T-helper 2 cell treated with Interferon-gamma antibody and Interleukin-4, amounts not matched to agents 5 μg/mL and 100 μg/mL, for 36 hours (primary cell): ENCODE results near the gene TMPRSS11D.

ENCODE experiments used
- DNase-seq: peaks from one replicate; pipeline ENCODE4 v3.0.0; 2021; ENCODE audit warnings: low spot score
- H3K27ac Mint-ChIP-seq: one replicate; pipeline ENCODE4 v1.8.0; 2021; ENCODE audit warnings: mild to moderate bottlenecking, mixed read lengths
- H3K27me3 Mint-ChIP-seq: one replicate; pipeline ENCODE4 v1.8.0; 2021; ENCODE audit warnings: low read depth, mixed read lengths
- H3K36me3 Mint-ChIP-seq: one replicate; pipeline ENCODE4 v1.8.0; 2021; ENCODE audit warnings: low read depth, mixed read lengths
- H3K4me1 Mint-ChIP-seq: one replicate; pipeline ENCODE4 v1.8.0; 2021; ENCODE audit warnings: low read depth, mixed read lengths
- H3K4me3 Mint-ChIP-seq: one replicate; pipeline ENCODE4 v1.8.0; 2022; ENCODE audit warnings: mild to moderate bottlenecking, moderate library complexity, mixed read lengths
- H3K9me3 Mint-ChIP-seq: one replicate; pipeline ENCODE4 v1.8.0; 2021; ENCODE audit warnings: mixed read lengths

Gene TMPRSS11D

DNA sequence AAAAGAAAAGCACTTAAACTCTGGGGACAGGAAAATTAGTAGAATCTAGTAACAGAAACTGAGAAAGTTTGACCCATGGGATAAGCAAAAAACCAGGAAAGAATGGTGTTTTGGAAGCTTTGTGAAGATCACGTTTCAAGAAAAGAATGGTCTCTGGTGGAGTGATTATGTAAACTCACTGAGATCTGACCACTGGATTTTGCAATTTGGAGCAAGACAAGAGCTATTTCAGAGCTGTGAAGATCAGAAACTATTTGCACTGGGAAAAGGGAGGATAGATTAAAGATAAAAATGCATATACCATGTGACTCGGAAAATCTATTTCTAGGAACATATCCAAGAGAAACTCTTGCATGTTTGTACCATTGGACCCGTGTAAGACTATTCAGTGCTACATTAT lies 4.3 kb downstream of the TMPRSS11D start:
- Mint-ChIP-seq H3K4me1 (no peaks in the 10 kb centered on the region), H3K27me3 (peaks cover 8% of the 10 kb centered on the region), H3K9me3 (no peaks in the 10 kb centered on the region), H3K4me3 (no peak overlapping the region), H3K36me3 (no peaks in the 10 kb centered on the region), H3K27ac (no peak overlapping the region)
- DNase-seq: no peak

DNA sequence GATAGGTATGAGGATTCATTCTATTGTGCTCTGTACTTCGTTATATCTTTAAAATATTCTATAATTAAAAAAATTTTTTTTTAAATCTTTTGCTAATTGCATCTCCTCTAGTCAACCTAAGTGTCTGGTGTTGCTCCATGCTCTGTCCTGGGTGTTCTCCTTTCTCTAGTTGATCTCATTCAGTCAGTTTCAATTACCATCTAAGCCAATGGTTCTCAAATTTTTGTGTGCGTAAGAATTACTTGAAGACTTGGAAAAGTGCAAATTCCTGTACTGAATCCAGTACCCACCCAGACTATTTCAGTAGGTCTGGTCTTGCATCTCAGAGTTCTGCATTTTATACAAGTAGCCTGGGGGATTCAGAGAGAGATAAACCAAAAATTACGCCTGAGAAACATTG lies 6.7 kb downstream of the TMPRSS11D start:
- H3K4me3 Mint-ChIP-seq: no peak overlapping the region

DNA sequence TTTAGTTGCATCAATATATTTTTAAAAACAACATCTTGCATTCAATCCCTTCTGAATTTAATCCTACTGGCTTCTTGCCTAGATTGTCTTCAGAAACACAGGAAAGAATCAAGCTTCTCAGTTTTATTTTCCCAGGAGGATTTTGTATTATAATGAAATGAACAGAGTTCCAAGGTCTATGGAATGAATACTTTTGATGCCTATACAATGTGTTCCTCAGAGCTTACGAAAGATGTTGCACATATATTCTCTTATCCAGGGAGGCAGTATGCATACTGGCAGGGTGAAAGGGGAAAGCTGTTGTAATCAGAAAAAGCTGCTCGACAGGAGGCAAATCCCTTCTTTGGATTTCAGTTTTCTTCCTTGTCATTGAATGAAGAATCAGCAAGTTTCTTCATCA lies 8.8 kb downstream of the TMPRSS11D start:
- Mint-ChIP-seq H3K27ac (no peak overlapping the region), H3K9me3 (no peaks in the 10 kb centered on the region), H3K4me1 (no peaks in the 10 kb centered on the region), H3K4me3 (no peak overlapping the region), H3K27me3 (peaks cover 3% of the 10 kb centered on the region), H3K36me3 (no peaks in the 10 kb centered on the region)
- no peak for DNase-seq

More for the DNA sequence above, 6.7 kb downstream of the TMPRSS11D start:
- Mint-ChIP-seq H3K27ac (no peak overlapping the region), H3K36me3 (no peaks in the 10 kb centered on the region), H3K4me1 (no peaks in the 10 kb centered on the region), H3K9me3 (no peaks in the 10 kb centered on the region), H3K27me3 (peaks cover 3% of the 10 kb centered on the region)
- DNase-seq: no peak

DNA sequence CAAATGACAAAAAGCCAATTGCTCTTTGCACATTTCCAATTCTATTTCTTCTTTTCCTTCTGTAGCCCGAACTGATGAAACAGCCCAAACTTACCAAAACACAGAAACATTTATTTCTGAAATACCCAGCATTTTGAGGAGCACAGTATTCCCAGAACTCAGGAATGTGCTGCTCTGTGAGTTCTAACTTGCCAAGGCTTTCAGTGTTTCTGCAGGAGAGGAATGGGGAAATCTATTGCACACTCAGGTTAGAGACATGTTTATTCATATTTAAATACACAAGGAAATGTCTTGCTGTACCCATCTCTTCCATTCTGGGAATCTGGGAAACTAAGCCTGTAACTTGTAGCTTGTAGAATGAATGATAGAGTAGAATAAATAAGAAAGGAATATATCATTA lies 10.7 kb downstream of the TMPRSS11D start:
- no peak for DNase-seq

DNA sequence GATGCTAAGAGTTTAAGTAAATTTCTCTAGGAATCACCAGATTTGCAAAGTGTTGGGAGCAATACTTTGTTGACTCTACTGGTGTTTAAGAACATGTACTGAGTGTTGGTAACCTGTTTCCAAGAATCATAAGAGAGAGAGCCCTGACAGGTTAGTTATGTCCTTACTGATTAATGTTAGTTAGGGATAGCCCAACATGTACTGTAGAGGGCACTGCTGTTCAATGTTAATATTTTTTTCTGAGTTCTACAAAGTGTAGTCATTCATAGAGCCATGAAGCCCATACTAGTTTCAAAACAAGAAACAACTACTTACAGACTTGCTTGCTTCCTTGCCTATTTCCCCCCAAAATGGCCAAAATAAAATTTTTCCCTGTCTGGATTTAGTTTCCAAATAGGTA lies 11.9 kb downstream of the TMPRSS11D start:
- Mint-ChIP-seq H3K4me1 (no peaks in the 10 kb centered on the region), H3K36me3 (no peaks in the 10 kb centered on the region), H3K4me3 (no peak overlapping the region), H3K9me3 (no peaks in the 10 kb centered on the region), H3K27ac (no peak overlapping the region), H3K27me3 (no peaks in the 10 kb centered on the region)
- no peak for DNase-seq

More for the DNA sequence above, 10.7 kb downstream of the TMPRSS11D start:
- Mint-ChIP-seq H3K36me3 (no peaks in the 10 kb centered on the region), H3K4me3 (no peak overlapping the region), H3K9me3 (no peaks in the 10 kb centered on the region), H3K4me1 (no peaks in the 10 kb centered on the region), H3K27me3 (peaks cover 3% of the 10 kb centered on the region), H3K27ac (no peak overlapping the region)

DNA sequence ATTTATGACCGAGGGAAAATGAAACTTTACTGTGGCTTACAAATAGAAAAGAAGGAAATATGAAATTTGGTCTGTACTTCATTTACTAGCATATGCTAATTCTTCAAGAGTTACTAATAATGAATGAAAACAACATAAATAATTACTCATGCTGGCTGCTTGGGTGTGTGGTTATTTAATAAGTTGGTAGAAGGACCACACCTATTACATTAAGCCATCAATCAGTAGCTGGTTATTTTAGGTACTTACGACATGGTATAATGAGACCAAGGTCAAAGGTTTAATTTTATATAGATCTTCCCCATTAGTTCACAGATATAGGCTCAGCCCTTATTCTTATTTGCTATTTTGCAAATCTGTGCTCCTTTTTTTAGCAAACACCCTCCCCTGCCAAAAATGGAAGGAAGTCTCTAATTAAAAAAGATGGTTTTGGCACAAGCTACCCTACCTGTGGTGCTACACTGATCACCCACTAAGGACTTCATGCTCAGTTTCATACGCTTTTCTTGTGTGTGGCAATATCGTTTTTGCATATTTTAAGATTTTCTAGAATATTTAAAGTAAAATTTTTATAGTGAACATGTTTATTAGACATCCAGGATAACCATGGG lies 14.1 kb downstream of the TMPRSS11D start:
- no peaks in the 10 kb centered on the region for H3K9me3 Mint-ChIP-seq
- H3K4me3 Mint-ChIP-seq: no peak overlapping the region
- H3K27ac Mint-ChIP-seq: no peak overlapping the region

DNA sequence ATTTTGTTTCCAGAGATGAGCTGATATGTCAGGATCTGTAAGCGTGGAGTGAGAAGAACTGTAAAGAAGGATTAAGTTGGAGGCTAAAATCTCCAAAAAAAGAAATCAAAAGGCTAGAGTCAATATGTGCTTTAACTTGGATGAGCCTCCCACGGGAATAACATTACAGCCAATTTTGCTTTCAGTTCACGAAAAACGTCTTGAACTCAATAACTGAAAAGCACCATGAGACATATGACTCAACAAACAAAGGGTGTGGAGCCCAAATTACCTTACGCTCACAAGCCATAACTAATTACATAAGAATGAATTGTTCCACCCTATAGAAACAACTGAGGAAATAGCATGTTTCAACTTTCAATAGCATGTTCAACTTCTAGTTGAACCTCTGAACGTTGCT lies 22.3 kb downstream of the TMPRSS11D start:
- Mint-ChIP-seq H3K36me3 (no peaks in the 10 kb centered on the region), H3K4me1 (no peaks in the 10 kb centered on the region), H3K27me3 (no peaks in the 10 kb centered on the region), H3K27ac (no peak overlapping the region), H3K4me3 (no peak overlapping the region), H3K9me3 (no peaks in the 10 kb centered on the region)
- DNase-seq: no peak

More for the DNA sequence above, 14.1 kb downstream of the TMPRSS11D start:
- DNase-seq: no peak
- H3K4me1 Mint-ChIP-seq: no peaks in the 10 kb centered on the region
- H3K36me3 Mint-ChIP-seq: no peaks in the 10 kb centered on the region
- H3K27me3 Mint-ChIP-seq: no peaks in the 10 kb centered on the region

DNA sequence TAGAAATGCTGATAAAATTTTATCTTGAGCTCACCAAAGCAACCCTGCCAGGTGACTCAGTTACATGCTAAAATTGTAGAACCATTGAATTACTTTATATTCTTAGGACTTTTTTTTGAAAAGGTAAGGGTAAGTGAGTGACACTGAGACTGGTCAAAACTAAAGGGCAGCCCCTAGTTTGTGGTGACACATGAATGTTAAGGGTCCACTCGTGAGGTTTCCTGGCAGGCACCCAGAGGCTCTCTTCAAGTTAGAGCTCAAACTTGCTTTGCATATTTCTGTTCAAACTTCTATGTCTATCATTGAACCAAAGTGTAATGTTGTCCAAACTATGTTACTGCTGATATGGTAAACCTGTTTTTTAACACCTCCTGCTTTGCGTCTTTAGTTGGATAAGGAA lies 30.5 kb downstream of the TMPRSS11D start:
- no peaks in the 10 kb centered on the region for H3K9me3 Mint-ChIP-seq
- no peaks in the 10 kb centered on the region for H3K36me3 Mint-ChIP-seq
- H3K27me3 Mint-ChIP-seq: peaks cover 2% of the 10 kb centered on the region
- no peak overlapping the region for H3K27ac Mint-ChIP-seq
- no peak for DNase-seq
- no peak overlapping the region for H3K4me3 Mint-ChIP-seq
- no peaks in the 10 kb centered on the region for H3K4me1 Mint-ChIP-seq

DNA sequence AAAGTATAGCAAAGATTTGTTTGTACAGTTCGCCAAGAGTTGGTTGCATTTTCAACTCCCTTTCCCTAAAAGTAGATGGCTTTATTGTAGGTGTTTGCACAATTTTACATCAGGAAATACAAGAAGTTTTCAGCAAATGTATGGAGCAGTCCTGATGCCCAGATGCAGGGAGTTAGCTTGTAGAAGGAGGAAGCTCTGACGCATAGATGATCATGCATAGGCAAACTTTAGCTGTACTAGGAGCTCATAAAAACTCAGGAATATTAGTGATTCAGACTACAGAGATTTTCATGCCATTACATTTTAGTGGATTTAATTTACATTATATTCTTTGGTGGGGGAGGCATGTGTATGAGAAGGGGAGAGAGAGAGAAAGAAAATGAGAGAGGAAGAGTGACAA lies 62.9 kb downstream of the TMPRSS11D start:
- no peaks in the 10 kb centered on the region for H3K36me3 Mint-ChIP-seq
- H3K4me1 Mint-ChIP-seq: no peaks in the 10 kb centered on the region
- no peaks in the 10 kb centered on the region for H3K9me3 Mint-ChIP-seq
- no peaks in the 10 kb centered on the region for H3K27me3 Mint-ChIP-seq
- no peak for DNase-seq
- H3K4me3 Mint-ChIP-seq: no peak overlapping the region
- no peak overlapping the region for H3K27ac Mint-ChIP-seq

DNA sequence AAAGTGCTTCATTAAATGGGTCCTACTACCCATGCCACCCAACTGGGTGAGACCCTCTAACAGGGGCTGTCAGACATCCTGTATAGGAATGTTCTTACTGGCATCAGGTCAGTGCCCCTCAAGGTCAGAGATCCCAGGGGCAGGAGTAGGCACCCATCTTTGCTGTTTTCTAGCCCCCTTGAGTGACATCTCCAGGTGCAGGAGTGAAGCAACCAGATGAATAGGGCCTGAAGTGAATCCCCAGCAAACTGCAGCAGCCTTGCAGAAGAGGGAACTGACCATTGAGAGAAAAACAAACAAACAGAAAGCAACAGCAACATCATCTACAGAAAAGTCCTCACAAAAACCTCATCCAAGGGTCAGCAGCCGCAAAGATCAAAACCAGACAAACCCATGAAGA lies 73.8 kb downstream of the TMPRSS11D start:
- no peaks in the 10 kb centered on the region for H3K27me3 Mint-ChIP-seq
- H3K27ac Mint-ChIP-seq: no peak overlapping the region

DNA sequence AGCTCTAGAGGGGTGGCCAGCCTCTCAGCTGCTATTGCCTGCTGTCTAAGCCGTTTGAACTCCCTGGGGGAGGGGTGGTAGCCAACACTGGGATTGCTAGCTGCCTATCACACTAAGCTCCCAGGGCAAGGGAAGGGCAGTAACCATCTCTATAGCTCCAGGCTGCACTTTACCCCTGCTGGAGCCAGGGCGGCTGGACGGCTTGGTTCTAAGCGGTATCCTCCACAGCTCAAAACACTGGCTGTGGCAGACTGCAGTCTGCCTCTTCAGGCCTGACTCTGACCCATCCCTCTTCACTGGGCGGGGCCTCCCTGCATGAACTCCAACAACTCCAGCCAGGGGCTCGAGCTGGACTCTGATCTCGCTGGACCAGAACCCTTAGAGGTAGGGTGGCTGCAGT lies 74.3 kb downstream of the TMPRSS11D start:
- Mint-ChIP-seq H3K27me3 (no peaks in the 10 kb centered on the region), H3K4me1 (no peaks in the 10 kb centered on the region), H3K36me3 (no peaks in the 10 kb centered on the region), H3K27ac (no peak overlapping the region), H3K4me3 (no peak overlapping the region), H3K9me3 (peaks cover 5% of the 10 kb centered on the region)
- no peak for DNase-seq

More for the DNA sequence above, 73.8 kb downstream of the TMPRSS11D start:
- no peak for DNase-seq
- Mint-ChIP-seq H3K36me3 (no peaks in the 10 kb centered on the region), H3K4me3 (no peak overlapping the region), H3K9me3 (peaks cover 7% of the 10 kb centered on the region), H3K4me1 (no peaks in the 10 kb centered on the region)

DNA sequence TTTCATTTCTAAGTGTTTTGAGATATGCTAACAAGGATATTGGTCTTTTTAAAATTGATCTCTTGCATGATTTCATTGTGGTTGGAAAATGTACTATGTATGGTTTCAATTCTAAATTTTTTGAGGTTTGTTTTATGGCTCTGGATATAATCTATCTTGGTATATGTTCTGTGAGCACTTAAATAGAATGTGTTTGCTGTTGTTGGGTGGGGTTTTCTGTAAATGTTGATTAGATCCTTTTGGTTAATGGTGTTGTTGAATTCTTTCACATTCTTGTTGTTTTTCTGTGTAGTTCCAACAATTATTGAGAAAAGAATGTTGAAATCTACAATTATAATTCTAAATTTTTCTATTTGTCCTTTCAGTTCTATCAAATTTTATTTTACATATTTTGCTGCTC lies 87.0 kb downstream of the TMPRSS11D start:
- Mint-ChIP-seq H3K4me3 (no peak overlapping the region), H3K27ac (no peak overlapping the region), H3K4me1 (no peaks in the 10 kb centered on the region), H3K9me3 (no peaks in the 10 kb centered on the region), H3K27me3 (no peaks in the 10 kb centered on the region), H3K36me3 (no peaks in the 10 kb centered on the region)
- no peak for DNase-seq

DNA sequence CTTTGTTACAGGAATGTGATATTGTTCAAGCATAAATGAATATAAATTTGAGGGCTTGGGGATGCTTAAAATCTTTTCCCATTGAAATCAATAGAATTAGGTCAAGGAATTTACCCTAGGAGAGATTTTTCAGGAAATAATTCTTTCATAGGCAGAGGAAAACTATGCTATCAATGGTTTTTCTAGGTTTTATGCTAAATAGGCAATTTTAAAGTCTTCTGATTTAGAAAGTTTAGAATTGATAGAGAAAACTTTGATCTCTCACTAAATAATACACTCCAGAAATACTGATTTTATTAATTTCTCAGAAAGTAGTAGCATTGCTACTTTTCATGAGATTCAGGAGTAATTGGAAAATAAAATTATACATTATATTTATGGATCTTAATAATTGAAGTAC lies 93.1 kb downstream of the TMPRSS11D start:
- H3K4me1 Mint-ChIP-seq: no peaks in the 10 kb centered on the region
- no peak overlapping the region for H3K27ac Mint-ChIP-seq
- no peak overlapping the region for H3K4me3 Mint-ChIP-seq
- no peaks in the 10 kb centered on the region for H3K27me3 Mint-ChIP-seq
- H3K36me3 Mint-ChIP-seq: no peaks in the 10 kb centered on the region
- H3K9me3 Mint-ChIP-seq: no peaks in the 10 kb centered on the region
- no peak for DNase-seq

DNA sequence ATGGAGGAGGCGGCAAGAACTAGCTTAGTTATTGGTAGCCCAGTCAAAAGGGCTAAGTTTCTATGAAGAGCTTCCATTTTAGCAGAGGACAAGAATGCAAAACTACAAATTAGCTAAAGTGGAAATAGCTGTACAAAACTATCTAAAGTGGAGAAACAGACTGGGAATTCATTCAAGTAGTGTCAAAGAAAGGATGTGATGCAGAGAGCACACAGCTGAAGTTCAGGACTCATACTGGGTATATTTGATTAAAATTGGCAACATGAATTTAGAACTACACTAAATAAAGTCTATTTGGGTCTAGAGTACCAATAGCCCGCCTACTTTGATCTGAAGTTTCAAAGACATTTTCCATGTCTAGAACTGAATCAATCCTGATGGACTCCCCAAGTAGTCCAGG lies 96.5 kb downstream of the TMPRSS11D start:
- H3K27ac Mint-ChIP-seq: no peak overlapping the region
- H3K4me1 Mint-ChIP-seq: no peaks in the 10 kb centered on the region
- H3K36me3 Mint-ChIP-seq: no peaks in the 10 kb centered on the region
- H3K27me3 Mint-ChIP-seq: no peaks in the 10 kb centered on the region
- H3K4me3 Mint-ChIP-seq: no peak overlapping the region
- DNase-seq: no peak
- no peaks in the 10 kb centered on the region for H3K9me3 Mint-ChIP-seq

DNA sequence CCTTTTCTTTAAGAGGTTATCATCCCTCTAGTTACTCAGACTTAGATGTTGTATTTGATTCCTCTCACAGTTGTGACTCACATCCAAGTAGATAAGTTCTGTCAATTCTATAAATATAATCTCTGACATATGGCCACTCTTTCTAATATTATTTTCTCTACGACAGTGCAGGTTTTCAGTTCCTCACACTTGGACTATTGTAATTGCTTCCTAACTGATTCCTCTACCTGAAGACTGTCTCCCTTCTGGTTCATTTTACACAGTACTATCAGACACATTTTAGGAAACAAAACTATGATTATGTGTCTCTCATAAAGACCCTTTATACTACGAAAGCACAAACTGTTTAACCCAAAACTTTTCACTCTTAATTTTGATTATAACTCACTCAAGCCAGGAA lies 98.3 kb downstream of the TMPRSS11D start:
- Mint-ChIP-seq H3K27me3 (no peaks in the 10 kb centered on the region), H3K4me3 (no peak overlapping the region), H3K36me3 (no peaks in the 10 kb centered on the region), H3K9me3 (no peaks in the 10 kb centered on the region), H3K4me1 (no peaks in the 10 kb centered on the region), H3K27ac (no peak overlapping the region)
- DNase-seq: no peak
